Measurements from ENCODE around the gene ARAP1. TPM values are rescaled to one million over a fixed set of nuclear protein-coding genes. Genes with fewer than 3 reads are reported as not detected.

The ARAP1 gene
- total RNA-seq, 2 experiments from 2014 or later: 65.7 to 69.8 TPM

DNA sequence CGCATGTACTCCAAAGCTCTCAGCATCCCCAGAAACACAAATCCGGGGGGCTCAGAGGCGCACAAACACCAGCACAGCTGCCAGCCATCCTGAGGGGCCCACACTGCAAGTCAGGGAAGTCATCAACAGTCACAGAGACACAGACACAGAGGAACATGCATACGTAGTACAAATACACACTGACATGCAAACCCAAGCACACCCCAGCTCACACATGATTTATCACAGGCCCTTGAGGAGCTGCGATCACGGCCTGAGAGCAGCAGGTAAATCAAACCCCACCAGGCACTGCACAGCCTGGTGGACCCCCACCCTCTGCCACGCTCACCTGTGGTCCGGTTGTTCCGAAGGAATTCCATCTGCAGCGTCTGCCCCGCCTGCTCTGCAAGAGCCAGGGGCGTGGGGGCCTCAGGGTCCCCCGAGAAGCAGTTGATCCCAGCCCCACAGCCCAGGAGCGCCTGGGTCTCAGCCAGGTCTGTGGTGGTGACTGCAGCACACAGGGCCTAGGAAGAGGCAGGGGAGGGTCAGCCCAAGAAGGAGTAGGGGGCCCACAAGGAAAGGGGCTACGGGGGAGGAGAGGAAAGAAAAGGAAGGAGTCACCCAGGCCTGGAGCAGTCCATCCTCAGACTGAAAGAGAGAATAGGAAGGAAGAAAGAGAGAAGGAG, 49.5 kb downstream of the ARAP1 start:
- CTCF ChIA-PET: no interaction called here
- no peaks in the 10 kb centered on the region for H3K4me1 Mint-ChIP-seq (ENCODE audit: low read depth)

DNA sequence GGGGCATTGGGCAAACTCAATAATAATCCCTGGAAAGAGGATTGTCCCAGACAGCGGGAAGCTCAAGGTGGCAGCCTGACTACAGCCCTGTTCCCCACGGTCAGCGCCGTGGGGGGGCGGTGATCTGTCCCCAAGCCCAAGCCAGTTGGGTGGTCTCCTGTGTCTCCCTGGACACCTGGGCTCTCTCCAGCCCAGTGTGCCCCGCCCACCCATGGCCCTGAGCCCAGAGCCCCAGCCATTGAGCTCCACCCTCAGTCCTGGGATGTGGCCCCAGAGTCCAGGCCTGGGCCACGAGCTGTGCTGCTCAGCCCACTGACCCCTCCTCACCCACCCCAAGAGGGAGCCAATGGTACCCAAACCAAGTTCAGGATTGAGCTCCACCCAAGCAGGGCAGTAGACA, 50.1 kb downstream of the ARAP1 start:
- H3K27me3 ChIP-seq (ENCODE audit: control insufficient read depth in 1 of 2, insufficient read depth in 2 of 2, low read length in 2 of 2): no peaks in the 10 kb centered on the region
- Mint-ChIP-seq H3K4me3 (no peak overlapping the region), H3K27me3 (no peaks in the 10 kb centered on the region), H3K4me1 (ENCODE audit: low read depth) (no peaks in the 10 kb centered on the region), H3K27ac (no peak overlapping the region), H3K36me3 (ENCODE audit: low read depth) (peaks cover 85% of the 10 kb centered on the region), H3K9me3 (no peaks in the 10 kb centered on the region)
- H3K27ac ChIP-seq (ENCODE audit: low read depth in 1 of 2, low read length in 2 of 2): no peak overlapping the region
- ChIA-PET POLR2A (no interaction called here), CTCF (no interaction called here)
- ATAC-seq (ENCODE audit: poor library complexity) (no peak), DNase-seq (no peak)
- TF ChIP-seq, protein P1, sequence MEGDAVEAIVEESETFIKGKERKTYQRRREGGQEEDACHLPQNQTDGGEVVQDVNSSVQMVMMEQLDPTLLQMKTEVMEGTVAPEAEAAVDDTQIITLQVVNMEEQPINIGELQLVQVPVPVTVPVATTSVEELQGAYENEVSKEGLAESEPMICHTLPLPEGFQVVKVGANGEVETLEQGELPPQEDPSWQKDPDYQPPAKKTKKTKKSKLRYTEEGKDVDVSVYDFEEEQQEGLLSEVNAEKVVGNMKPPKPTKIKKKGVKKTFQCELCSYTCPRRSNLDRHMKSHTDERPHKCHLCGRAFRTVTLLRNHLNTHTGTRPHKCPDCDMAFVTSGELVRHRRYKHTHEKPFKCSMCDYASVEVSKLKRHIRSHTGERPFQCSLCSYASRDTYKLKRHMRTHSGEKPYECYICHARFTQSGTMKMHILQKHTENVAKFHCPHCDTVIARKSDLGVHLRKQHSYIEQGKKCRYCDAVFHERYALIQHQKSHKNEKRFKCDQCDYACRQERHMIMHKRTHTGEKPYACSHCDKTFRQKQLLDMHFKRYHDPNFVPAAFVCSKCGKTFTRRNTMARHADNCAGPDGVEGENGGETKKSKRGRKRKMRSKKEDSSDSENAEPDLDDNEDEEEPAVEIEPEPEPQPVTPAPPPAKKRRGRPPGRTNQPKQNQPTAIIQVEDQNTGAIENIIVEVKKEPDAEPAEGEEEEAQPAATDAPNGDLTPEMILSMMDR (IDR thresholded peaks at IDR 0.05): no peak
- intact Hi-C loops (cut with DNase I, micrococcal nuclease): no loop called here
- no peaks in the 10 kb centered on the region for H3K9me3 ChIP-seq (ENCODE audit: control insufficient read depth in 1 of 2, insufficient read depth in 1 of 2, low read length in 2 of 2)
- no peak overlapping the region for H3K4me3 ChIP-seq (ENCODE audit: low read length)
- peaks cover 87% of the 10 kb centered on the region for H3K36me3 ChIP-seq (ENCODE audit: insufficient read depth, low read length)
- no peaks in the 10 kb centered on the region for H3K4me1 ChIP-seq (ENCODE audit: insufficient read depth, low read length)

More for the DNA sequence above, 49.5 kb downstream of the ARAP1 start:
- DNase-seq (no peak), ATAC-seq (ENCODE audit: poor library complexity) (no peak)
- no peak overlapping the region for H3K27ac Mint-ChIP-seq
- Histone ChIP-seq H3K27me3 (ENCODE audit: control insufficient read depth in 1 of 2, insufficient read depth in 2 of 2, low read length in 2 of 2) (no peaks in the 10 kb centered on the region), H3K4me3 (ENCODE audit: low read length) (no peak overlapping the region), H3K4me1 (ENCODE audit: insufficient read depth, low read length) (no peaks in the 10 kb centered on the region), H3K27ac (ENCODE audit: low read depth in 1 of 2, low read length in 2 of 2) (no peak overlapping the region), H3K36me3 (ENCODE audit: insufficient read depth, low read length) (peaks cover 87% of the 10 kb centered on the region), H3K9me3 (ENCODE audit: control insufficient read depth in 1 of 2, insufficient read depth in 1 of 2, low read length in 2 of 2) (no peaks in the 10 kb centered on the region)
- no peak overlapping the region for H3K4me3 Mint-ChIP-seq
- no peaks in the 10 kb centered on the region for H3K9me3 Mint-ChIP-seq
- intact Hi-C loops (cut with DNase I, micrococcal nuclease): no loop called here
- TF ChIP-seq, protein P1 (IDR thresholded peaks at IDR 0.05): no peak
- POLR2A ChIA-PET: no interaction called here
- H3K36me3 Mint-ChIP-seq (ENCODE audit: low read depth): peaks cover 86% of the 10 kb centered on the region
- H3K27me3 Mint-ChIP-seq: no peaks in the 10 kb centered on the region

DNA sequence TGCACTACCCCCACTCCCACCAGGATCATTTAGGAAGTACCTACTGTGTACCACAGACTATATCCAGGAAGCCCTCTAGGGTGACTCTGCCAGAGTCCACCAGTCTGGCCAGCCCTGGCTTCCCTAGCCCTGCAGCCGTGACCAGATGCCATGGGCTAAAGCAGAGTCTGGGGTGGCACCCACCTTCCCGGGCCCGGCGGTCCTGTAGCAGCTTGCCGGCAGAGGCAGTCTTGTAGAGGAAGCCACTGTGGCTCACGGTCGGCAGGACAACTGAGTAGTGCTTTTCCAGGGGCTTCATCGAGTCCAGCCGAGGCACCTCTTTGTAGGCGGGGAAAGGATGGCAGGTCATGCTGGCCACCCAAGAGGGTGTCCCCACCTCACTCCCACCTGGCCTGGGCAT, 50.7 kb downstream of the ARAP1 start:
- Mint-ChIP-seq H3K27me3 (no peaks in the 10 kb centered on the region), H3K4me3 (no peak overlapping the region), H3K4me1 (ENCODE audit: low read depth) (no peaks in the 10 kb centered on the region), H3K36me3 (ENCODE audit: low read depth) (peaks cover 85% of the 10 kb centered on the region), H3K9me3 (no peaks in the 10 kb centered on the region), H3K27ac (no peak overlapping the region)
- Histone ChIP-seq H3K4me1 (ENCODE audit: insufficient read depth, low read length) (no peaks in the 10 kb centered on the region), H3K9me3 (ENCODE audit: control insufficient read depth in 1 of 2, insufficient read depth in 1 of 2, low read length in 2 of 2) (no peaks in the 10 kb centered on the region), H3K27ac (ENCODE audit: low read depth in 1 of 2, low read length in 2 of 2) (no peak overlapping the region), H3K27me3 (ENCODE audit: control insufficient read depth in 1 of 2, insufficient read depth in 2 of 2, low read length in 2 of 2) (no peaks in the 10 kb centered on the region), H3K4me3 (ENCODE audit: low read length) (no peak overlapping the region), H3K36me3 (ENCODE audit: insufficient read depth, low read length) (peaks cover 86% of the 10 kb centered on the region)
- ATAC-seq (ENCODE audit: poor library complexity): no peak
- CTCF ChIA-PET: no interaction called here
- no peak for DNase-seq
- intact Hi-C loops (cut with DNase I, micrococcal nuclease): no loop called here
- POLR2A ChIA-PET: no interaction called here
- TF ChIP-seq, protein P1 (IDR thresholded peaks at IDR 0.05): no peak

Data from CD4-positive, alpha-beta T cell (primary cell).